Caco-2 (cell line): ENCODE data around the gene COP1. TPM values are rescaled to one million over a fixed set of nuclear protein-coding genes. Genes with fewer than 3 reads are reported as not detected.
"Not testable (repeated sequence)": the region's sequence is repeated elsewhere in the genome, so short reads cannot be mapped to it uniquely, and the experiment has no call there.

ENCODE experiments used
- BruUV-seq: library from RNA; stranded (reverse); fragments of 400-500 nt; replicated peaks from 2 replicates; lab custom pipeline; 2021; lab: Mats Ljungman, UMichigan
- CTCF ChIA-PET: fragments of 300-600 bp; sonication (Branson Sonifier 250); formaldehyde crosslinking; loops from one replicate; lab custom pipeline; 2022; ENCODE audit warnings: antibody characterized with exemption; lab: Charles Lee
- POLR2A ChIA-PET: fragments of 300-600 bp; sonication (Branson Sonifier 250); formaldehyde crosslinking; loops from one replicate; lab custom pipeline; 2022; ENCODE audit warnings: antibody characterized with exemption; lab: Charles Lee
- DNase-seq, 2 experiments: peaks; one replicate each; pipeline versions ENCODE4 v3.0.0 to v3.0.0-alpha.2; 2020 to 2022
- H3K27me3 ChIP-seq: replicated peaks from 2 replicates; pipeline ENCODE4 v1.6.0; 2011; ENCODE audit warnings: low read length; ENCODE audit not compliant: control insufficient read depth, insufficient read depth
- H3K36me3 ChIP-seq: 2 replicates; pipeline ENCODE4 v1.5.1; 2011; ENCODE audit warnings: low read length; ENCODE audit not compliant: control insufficient read depth, insufficient read depth
- H3K4me1 ChIP-seq: fragments of 250-450 bp; sonication (Bioruptor Pico); 2 replicates; pipeline ENCODE4 v1.5.1; 2020; ENCODE audit warnings: mild to moderate bottlenecking
- H3K4me3 ChIP-seq: 2 replicates; pipeline ENCODE4 v1.5.1; 2011; ENCODE audit warnings: low read depth, mild to moderate bottlenecking, control low read depth, low read length
- H3K9me3 ChIP-seq: fragments of 250-450 bp; sonication (Bioruptor Pico); 2 replicates; pipeline ENCODE4 v1.5.1; 2020; ENCODE audit warnings: mild to moderate bottlenecking, moderate library complexity
- H3K27ac Mint-ChIP-seq: one replicate; pipeline ENCODE4 v1.8.0; 2022; ENCODE audit warnings: mixed read lengths; ENCODE audit not compliant: unreplicated experiment
- H3K27me3 Mint-ChIP-seq: one replicate; pipeline ENCODE4 v1.8.0; 2022; ENCODE audit warnings: mixed read lengths; ENCODE audit not compliant: insufficient read depth, unreplicated experiment
- H3K36me3 Mint-ChIP-seq: one replicate; pipeline ENCODE4 v1.8.0; 2022; ENCODE audit warnings: mild to moderate bottlenecking, mixed read lengths; ENCODE audit not compliant: insufficient read depth, unreplicated experiment
- H3K4me1 Mint-ChIP-seq: one replicate; pipeline ENCODE4 v1.8.0; 2022; ENCODE audit warnings: low read depth, mixed read lengths; ENCODE audit not compliant: unreplicated experiment
- H3K4me3 Mint-ChIP-seq: one replicate; pipeline ENCODE4 v1.8.0; 2022; ENCODE audit warnings: mild to moderate bottlenecking, moderate library complexity, mixed read lengths; ENCODE audit not compliant: unreplicated experiment
- H3K9me3 Mint-ChIP-seq: one replicate; pipeline ENCODE4 v1.8.0; 2022; ENCODE audit warnings: mixed read lengths; ENCODE audit not compliant: unreplicated experiment
- intact Hi-C: fragments of 100-400 bp; cut with micrococcal nuclease; formaldehyde crosslinking; loops from one replicate; pipeline ENCODE4 v1.10.0; 2022; ENCODE audit not compliant: unreplicated experiment
- total RNA-seq: library from RNA; stranded (reverse); gene quantifications from 2 replicates; pipeline ENCODE4 v1.2.3, GENCODE V29; 2022
- TF ChIP-seq, protein P1 (sequence below), 2 experiments: fragments of 200-600 bp in 1 of 2; IDR thresholded peaks; 1 replicate in 1 of 2; 2 replicates in 1 of 2; pipeline versions ENCODE4 v1.5.1 to v1.8.0; 2011 to 2022; ENCODE audit warnings: antibody characterized with exemption in 1 of 2, control low read depth in 1 of 2, inconsistent platforms in 1 of 2, low read depth in 1 of 2, low read length in 1 of 2, mild to moderate bottlenecking in 1 of 2, moderate library complexity in 1 of 2; ENCODE audit not compliant: insufficient read depth in 1 of 2, severe bottlenecking in 1 of 2, unreplicated experiment in 1 of 2

COP1 gene
- total RNA-seq, 1 experiment from 2014 or later = 46.9 TPM

DNA sequence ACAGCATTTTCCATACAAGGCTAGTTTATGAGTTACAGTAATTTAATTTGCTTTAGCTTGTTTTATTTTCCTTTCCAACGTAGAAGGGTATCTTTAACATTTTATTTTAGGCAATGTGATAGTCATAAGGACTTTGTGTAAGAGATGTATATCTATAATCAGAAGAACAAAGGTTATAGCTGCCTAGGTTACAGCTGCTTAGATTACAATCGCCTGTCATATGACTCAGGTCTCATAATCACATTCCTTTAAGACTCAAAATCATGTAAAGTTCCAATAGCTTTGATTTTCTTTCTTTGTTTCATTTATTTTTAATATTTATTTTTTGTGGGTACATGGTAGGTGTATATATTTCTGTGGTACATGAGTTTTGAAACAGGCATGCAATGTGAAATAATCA, 37.8 kb upstream of the COP1 start:
- Histone ChIP-seq H3K4me3 (no peak overlapping the region), H3K36me3 (no peaks in the 10 kb centered on the region), H3K4me1 (no peaks in the 10 kb centered on the region), H3K27me3 (no peaks in the 10 kb centered on the region), H3K9me3 (no peaks in the 10 kb centered on the region)
- no TSS peak for BruUV-seq
- CTCF ChIA-PET = no interaction called here
- Mint-ChIP-seq H3K4me3 (no peak overlapping the region), H3K4me1 (no peaks in the 10 kb centered on the region), H3K27ac (no peak overlapping the region), H3K27me3 (peaks cover 9% of the 10 kb centered on the region), H3K9me3 (no peaks in the 10 kb centered on the region), H3K36me3 (no peaks in the 10 kb centered on the region)
- DNase-seq = no peak
- POLR2A ChIA-PET = no interaction called here
- intact Hi-C loops = no loop called here
- TF ChIP-seq, protein P1, sequence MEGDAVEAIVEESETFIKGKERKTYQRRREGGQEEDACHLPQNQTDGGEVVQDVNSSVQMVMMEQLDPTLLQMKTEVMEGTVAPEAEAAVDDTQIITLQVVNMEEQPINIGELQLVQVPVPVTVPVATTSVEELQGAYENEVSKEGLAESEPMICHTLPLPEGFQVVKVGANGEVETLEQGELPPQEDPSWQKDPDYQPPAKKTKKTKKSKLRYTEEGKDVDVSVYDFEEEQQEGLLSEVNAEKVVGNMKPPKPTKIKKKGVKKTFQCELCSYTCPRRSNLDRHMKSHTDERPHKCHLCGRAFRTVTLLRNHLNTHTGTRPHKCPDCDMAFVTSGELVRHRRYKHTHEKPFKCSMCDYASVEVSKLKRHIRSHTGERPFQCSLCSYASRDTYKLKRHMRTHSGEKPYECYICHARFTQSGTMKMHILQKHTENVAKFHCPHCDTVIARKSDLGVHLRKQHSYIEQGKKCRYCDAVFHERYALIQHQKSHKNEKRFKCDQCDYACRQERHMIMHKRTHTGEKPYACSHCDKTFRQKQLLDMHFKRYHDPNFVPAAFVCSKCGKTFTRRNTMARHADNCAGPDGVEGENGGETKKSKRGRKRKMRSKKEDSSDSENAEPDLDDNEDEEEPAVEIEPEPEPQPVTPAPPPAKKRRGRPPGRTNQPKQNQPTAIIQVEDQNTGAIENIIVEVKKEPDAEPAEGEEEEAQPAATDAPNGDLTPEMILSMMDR (IDR thresholded peaks at IDR 0.05; ENCODE audit: insufficient read depth in 1 of 2, low read depth in 1 of 2, low read length in 1 of 2, severe bottlenecking in 1 of 2, unreplicated experiment in 1 of 2) = no peak

DNA sequence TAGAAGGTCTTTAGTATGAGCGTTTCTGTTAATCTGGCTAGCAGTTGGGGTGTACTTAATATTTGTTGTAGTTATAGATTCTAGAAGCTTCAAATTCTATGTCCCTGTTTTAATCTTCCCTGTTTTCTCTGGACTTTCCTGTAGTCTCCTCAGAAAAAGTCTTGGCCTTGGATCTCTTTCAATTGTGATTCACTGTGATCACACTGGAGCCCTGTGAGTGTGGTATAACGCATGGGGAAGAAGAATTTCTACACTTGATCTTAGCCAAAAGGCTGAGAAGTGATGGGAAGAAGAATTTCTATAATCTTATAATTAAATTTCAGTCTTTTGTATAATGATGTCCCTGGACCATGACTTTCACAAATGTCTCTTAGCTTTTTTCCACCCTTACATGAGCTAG, 36.7 kb upstream of the COP1 start:
- no peaks in the 10 kb centered on the region for H3K4me1 Mint-ChIP-seq
- no peaks in the 10 kb centered on the region for H3K4me1 ChIP-seq
- TF ChIP-seq, protein P1 (IDR thresholded peaks at IDR 0.05; ENCODE audit: insufficient read depth in 1 of 2, low read depth in 1 of 2, low read length in 1 of 2, severe bottlenecking in 1 of 2, unreplicated experiment in 1 of 2) = no peak
- H3K9me3 ChIP-seq = no peaks in the 10 kb centered on the region
- no peak overlapping the region for H3K4me3 Mint-ChIP-seq
- H3K36me3 ChIP-seq = no peaks in the 10 kb centered on the region
- H3K36me3 Mint-ChIP-seq = no peaks in the 10 kb centered on the region
- H3K27ac Mint-ChIP-seq = no peak overlapping the region
- no TSS peak for BruUV-seq
- POLR2A ChIA-PET = interaction anchor here (0.6 kb wide), 1 partner anchor 36 kb away, joined by 4 read pairs; no protein-coding TSS in a partner anchor
- CTCF ChIA-PET = no interaction called here
- H3K27me3 Mint-ChIP-seq = peaks cover 9% of the 10 kb centered on the region
- no peak overlapping the region for H3K4me3 ChIP-seq
- H3K9me3 Mint-ChIP-seq = no peaks in the 10 kb centered on the region
- intact Hi-C loops = no loop called here
- no peak for DNase-seq
- no peaks in the 10 kb centered on the region for H3K27me3 ChIP-seq

DNA sequence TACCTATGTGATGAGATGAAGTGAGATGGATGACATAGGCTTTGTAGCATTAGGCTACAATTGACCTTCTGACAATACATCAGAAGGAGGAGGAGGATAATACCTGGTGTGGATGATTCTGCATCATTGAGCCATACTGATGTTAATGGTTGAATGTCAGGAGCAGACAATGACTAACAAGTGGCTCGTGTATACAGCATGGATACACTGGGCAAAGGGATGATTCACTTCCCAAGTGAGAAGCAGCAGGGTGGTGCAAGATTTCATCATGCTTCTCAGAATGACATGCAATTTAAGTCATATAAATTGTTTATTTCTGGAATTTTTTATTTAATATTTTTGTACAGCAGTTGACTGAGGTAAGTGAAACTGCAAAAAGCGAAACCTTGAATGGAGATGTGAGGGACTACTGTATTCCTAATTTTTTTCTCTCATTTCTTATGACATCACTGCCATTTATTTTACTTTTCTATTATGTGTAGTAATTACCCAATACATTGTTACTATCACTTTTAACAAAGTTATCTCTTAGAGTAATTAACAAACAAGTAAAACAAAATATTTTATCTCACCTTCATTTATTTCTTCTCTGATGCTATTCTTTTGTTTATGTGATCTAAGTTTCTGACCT, 34.4 kb upstream of the COP1 start:
- ChIA-PET CTCF (no interaction called here), POLR2A (no interaction called here)
- DNase-seq = peak in 1 of 2 experiments; percentile 2
- no peak overlapping the region for H3K4me3 ChIP-seq
- no peak overlapping the region for H3K4me3 Mint-ChIP-seq
- H3K4me1 Mint-ChIP-seq = no peaks in the 10 kb centered on the region
- H3K27me3 Mint-ChIP-seq = peaks cover 9% of the 10 kb centered on the region
- no peaks in the 10 kb centered on the region for H3K9me3 ChIP-seq
- H3K27ac Mint-ChIP-seq = no peak overlapping the region
- no TSS peak for BruUV-seq
- H3K36me3 Mint-ChIP-seq = no peaks in the 10 kb centered on the region
- H3K36me3 ChIP-seq = no peaks in the 10 kb centered on the region
- H3K27me3 ChIP-seq = no peaks in the 10 kb centered on the region
- intact Hi-C loops = no loop called here
- no peaks in the 10 kb centered on the region for H3K9me3 Mint-ChIP-seq
- TF ChIP-seq, protein P1 (IDR thresholded peaks at IDR 0.05; ENCODE audit: insufficient read depth in 1 of 2, low read depth in 1 of 2, low read length in 1 of 2, severe bottlenecking in 1 of 2, unreplicated experiment in 1 of 2) = no peak
- no peaks in the 10 kb centered on the region for H3K4me1 ChIP-seq

GRCh38 chr1:176233657-176234056, 26.6 kb upstream of the COP1 start:
- H3K27me3 ChIP-seq, H3K4me1 ChIP-seq, H3K4me3 Mint-ChIP-seq, H3K27me3 Mint-ChIP-seq, CTCF ChIA-PET, BruUV-seq, POLR2A ChIA-PET, intact Hi-C loops, H3K27ac Mint-ChIP-seq, H3K4me3 ChIP-seq, H3K36me3 ChIP-seq, H3K36me3 Mint-ChIP-seq, DNase-seq, H3K4me1 Mint-ChIP-seq, H3K9me3 ChIP-seq: not testable (repeated sequence)
- H3K9me3 Mint-ChIP-seq = peaks cover 11% of the 10 kb centered on the region
